ENCODE results near the gene FSD1.

DNA sequence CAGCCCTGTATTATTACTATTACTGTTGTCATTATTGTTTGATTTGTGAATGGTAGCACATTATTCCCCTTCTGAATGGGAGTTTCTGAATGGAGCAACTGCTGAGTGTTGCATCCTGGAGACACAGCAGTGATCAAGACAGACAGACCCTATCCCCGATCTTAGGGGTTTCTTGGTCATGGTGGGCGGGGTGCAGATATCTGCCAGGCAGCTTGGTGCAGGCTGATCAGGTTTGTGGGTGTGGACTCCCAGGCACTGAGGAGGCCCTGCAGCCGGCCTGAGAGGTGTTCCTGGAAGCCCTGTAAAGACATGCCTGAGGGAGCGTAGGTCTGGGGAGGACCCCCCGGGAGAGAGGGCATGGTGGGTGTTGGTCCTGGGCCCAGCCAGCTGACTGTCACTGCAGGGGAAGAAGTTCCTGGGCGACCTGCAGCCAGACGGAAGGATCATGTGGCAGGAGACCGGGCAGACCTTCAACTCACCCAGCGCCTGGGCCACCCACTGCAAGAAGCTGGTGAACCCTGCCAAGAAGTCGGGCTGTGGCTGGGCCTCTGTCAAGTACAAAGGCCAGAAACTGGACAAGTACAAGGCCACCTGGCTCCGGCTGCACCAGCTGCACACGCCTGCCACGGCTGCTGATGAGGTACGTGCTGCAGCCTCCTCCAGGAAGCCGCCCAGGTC lies 41.1 kb downstream of the FSD1 start:
- no peak for TF ChIP-seq YY1 (IDR thresholded peaks at IDR 0.05; ENCODE audit: low read depth, low read length)
- TF ChIP-seq POLR2AphosphoS5 (IDR thresholded peaks at IDR 0.05; ENCODE audit: low read length), result no peak
- TF ChIP-seq, protein P1, sequence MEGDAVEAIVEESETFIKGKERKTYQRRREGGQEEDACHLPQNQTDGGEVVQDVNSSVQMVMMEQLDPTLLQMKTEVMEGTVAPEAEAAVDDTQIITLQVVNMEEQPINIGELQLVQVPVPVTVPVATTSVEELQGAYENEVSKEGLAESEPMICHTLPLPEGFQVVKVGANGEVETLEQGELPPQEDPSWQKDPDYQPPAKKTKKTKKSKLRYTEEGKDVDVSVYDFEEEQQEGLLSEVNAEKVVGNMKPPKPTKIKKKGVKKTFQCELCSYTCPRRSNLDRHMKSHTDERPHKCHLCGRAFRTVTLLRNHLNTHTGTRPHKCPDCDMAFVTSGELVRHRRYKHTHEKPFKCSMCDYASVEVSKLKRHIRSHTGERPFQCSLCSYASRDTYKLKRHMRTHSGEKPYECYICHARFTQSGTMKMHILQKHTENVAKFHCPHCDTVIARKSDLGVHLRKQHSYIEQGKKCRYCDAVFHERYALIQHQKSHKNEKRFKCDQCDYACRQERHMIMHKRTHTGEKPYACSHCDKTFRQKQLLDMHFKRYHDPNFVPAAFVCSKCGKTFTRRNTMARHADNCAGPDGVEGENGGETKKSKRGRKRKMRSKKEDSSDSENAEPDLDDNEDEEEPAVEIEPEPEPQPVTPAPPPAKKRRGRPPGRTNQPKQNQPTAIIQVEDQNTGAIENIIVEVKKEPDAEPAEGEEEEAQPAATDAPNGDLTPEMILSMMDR (IDR thresholded peaks at IDR 0.05 in 2 of 3, conservative IDR thresholded peaks at IDR 0.05 in 1 of 3; ENCODE audit: control insufficient read depth in 2 of 3, extremely low read depth in 1 of 3, insufficient read depth in 1 of 3, low read depth in 3 of 3, low read length in 3 of 3), result no peak
- no peak for TF ChIP-seq HDGF (IDR thresholded peaks at IDR 0.05)
- TF ChIP-seq, protein P2, sequence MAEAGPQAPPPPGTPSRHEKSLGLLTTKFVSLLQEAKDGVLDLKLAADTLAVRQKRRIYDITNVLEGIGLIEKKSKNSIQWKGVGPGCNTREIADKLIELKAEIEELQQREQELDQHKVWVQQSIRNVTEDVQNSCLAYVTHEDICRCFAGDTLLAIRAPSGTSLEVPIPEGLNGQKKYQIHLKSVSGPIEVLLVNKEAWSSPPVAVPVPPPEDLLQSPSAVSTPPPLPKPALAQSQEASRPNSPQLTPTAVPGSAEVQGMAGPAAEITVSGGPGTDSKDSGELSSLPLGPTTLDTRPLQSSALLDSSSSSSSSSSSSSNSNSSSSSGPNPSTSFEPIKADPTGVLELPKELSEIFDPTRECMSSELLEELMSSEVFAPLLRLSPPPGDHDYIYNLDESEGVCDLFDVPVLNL (IDR thresholded peaks at IDR 0.05; ENCODE audit: low read depth, low read length), result no peak
- no peak for TF ChIP-seq POLR2A (IDR thresholded peaks at IDR 0.05; ENCODE audit: low read depth, low read length)
- no peak for TF ChIP-seq YBX1 (IDR thresholded peaks at IDR 0.05)
- TF ChIP-seq MXI1 (IDR thresholded peaks at IDR 0.05; ENCODE audit: low read depth, low read length), result no peak
- TF ChIP-seq, protein P3, sequence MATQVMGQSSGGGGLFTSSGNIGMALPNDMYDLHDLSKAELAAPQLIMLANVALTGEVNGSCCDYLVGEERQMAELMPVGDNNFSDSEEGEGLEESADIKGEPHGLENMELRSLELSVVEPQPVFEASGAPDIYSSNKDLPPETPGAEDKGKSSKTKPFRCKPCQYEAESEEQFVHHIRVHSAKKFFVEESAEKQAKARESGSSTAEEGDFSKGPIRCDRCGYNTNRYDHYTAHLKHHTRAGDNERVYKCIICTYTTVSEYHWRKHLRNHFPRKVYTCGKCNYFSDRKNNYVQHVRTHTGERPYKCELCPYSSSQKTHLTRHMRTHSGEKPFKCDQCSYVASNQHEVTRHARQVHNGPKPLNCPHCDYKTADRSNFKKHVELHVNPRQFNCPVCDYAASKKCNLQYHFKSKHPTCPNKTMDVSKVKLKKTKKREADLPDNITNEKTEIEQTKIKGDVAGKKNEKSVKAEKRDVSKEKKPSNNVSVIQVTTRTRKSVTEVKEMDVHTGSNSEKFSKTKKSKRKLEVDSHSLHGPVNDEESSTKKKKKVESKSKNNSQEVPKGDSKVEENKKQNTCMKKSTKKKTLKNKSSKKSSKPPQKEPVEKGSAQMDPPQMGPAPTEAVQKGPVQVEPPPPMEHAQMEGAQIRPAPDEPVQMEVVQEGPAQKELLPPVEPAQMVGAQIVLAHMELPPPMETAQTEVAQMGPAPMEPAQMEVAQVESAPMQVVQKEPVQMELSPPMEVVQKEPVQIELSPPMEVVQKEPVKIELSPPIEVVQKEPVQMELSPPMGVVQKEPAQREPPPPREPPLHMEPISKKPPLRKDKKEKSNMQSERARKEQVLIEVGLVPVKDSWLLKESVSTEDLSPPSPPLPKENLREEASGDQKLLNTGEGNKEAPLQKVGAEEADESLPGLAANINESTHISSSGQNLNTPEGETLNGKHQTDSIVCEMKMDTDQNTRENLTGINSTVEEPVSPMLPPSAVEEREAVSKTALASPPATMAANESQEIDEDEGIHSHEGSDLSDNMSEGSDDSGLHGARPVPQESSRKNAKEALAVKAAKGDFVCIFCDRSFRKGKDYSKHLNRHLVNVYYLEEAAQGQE (IDR thresholded peaks at IDR 0.05; ENCODE audit: low read depth, low read length), result no peak
- TF ChIP-seq, protein P4, sequence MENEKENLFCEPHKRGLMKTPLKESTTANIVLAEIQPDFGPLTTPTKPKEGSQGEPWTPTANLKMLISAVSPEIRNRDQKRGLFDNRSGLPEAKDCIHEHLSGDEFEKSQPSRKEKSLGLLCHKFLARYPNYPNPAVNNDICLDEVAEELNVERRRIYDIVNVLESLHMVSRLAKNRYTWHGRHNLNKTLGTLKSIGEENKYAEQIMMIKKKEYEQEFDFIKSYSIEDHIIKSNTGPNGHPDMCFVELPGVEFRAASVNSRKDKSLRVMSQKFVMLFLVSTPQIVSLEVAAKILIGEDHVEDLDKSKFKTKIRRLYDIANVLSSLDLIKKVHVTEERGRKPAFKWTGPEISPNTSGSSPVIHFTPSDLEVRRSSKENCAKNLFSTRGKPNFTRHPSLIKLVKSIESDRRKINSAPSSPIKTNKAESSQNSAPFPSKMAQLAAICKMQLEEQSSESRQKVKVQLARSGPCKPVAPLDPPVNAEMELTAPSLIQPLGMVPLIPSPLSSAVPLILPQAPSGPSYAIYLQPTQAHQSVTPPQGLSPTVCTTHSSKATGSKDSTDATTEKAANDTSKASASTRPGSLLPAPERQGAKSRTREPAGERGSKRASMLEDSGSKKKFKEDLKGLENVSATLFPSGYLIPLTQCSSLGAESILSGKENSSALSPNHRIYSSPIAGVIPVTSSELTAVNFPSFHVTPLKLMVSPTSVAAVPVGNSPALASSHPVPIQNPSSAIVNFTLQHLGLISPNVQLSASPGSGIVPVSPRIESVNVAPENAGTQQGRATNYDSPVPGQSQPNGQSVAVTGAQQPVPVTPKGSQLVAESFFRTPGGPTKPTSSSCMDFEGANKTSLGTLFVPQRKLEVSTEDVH (IDR thresholded peaks at IDR 0.05; ENCODE audit: low read depth, partially characterized antibody), result no peak
- no peak for TF ChIP-seq RELA (IDR thresholded peaks at IDR 0.05; ENCODE audit: borderline replicate concordance, partially characterized antibody)
